Astrocyte (in vitro differentiated cells and primary cell): ENCODE measurements around the gene MAMLD1. TPM values are rescaled to one million over a fixed set of nuclear protein-coding genes. Genes with fewer than 3 reads are reported as not detected.

Source experiments
- DNase-seq: peaks from one replicate; pipeline ENCODE4 v3.0.0-alpha.2; 2010; ENCODE audit warnings: low read depth
- FAIRE-seq: peaks from 2 replicates; lab custom pipeline; 2011; peaks lifted over from hg19 to GRCh38; lab: Jason Lieb, UNC
- H2AFZ ChIP-seq: 2 replicates; pipeline ENCODE4 v1.6.0; 2012; ENCODE audit warnings: low read depth, low read length, inconsistent platforms
- H3K27ac ChIP-seq: 2 replicates; pipeline ENCODE4 v1.5.1; 2011; ENCODE audit warnings: low read depth, low read length, inconsistent platforms
- H3K27me3 ChIP-seq: 2 replicates; pipeline ENCODE4 v1.6.0; 2011; ENCODE audit warnings: low read length, inconsistent platforms; ENCODE audit not compliant: insufficient read depth
- H3K36me3 ChIP-seq: 2 replicates; pipeline ENCODE4 v1.5.1; 2011; ENCODE audit warnings: low read length, inconsistent platforms; ENCODE audit not compliant: insufficient read depth
- H3K4me1 ChIP-seq: 2 replicates; pipeline ENCODE4 v1.5.1; 2011; ENCODE audit warnings: low read length, inconsistent platforms; ENCODE audit not compliant: insufficient read depth
- H3K4me2 ChIP-seq: 2 replicates; pipeline ENCODE4 v1.6.0; 2012; ENCODE audit warnings: low read length, inconsistent platforms
- H3K4me3 ChIP-seq: 2 replicates; pipeline ENCODE4 v1.5.1; 2011; ENCODE audit warnings: low read depth, mild to moderate bottlenecking, low read length, inconsistent platforms; ENCODE audit not compliant: insufficient read depth
- H3K79me2 ChIP-seq: 2 replicates; pipeline ENCODE4 v1.6.0; 2012; ENCODE audit warnings: mild to moderate bottlenecking, low read length, inconsistent platforms; ENCODE audit not compliant: insufficient read depth
- H3K9ac ChIP-seq: 2 replicates; pipeline ENCODE4 v1.6.0; 2012; ENCODE audit warnings: mild to moderate bottlenecking, low read length, inconsistent platforms
- H3K9me3 ChIP-seq: 2 replicates; pipeline ENCODE4 v1.5.1; 2012; ENCODE audit warnings: low read depth, mild to moderate bottlenecking, low read length, inconsistent platforms; ENCODE audit not compliant: insufficient read depth
- H4K20me1 ChIP-seq: 2 replicates; pipeline ENCODE4 v1.6.0; 2012; ENCODE audit warnings: low read length, inconsistent platforms; ENCODE audit not compliant: insufficient read depth
- H3K27ac Mint-ChIP-seq: one replicate; pipeline ENCODE4 v1.8.0; 2021; ENCODE audit warnings: mild to moderate bottlenecking, mixed read lengths; ENCODE audit not compliant: unreplicated experiment
- H3K27me3 Mint-ChIP-seq: one replicate; pipeline ENCODE4 v1.8.0; 2021; ENCODE audit warnings: low read depth, mixed read lengths; ENCODE audit not compliant: unreplicated experiment
- H3K36me3 Mint-ChIP-seq: one replicate; pipeline ENCODE4 v1.8.0; 2021; ENCODE audit warnings: low read depth, mixed read lengths; ENCODE audit not compliant: unreplicated experiment
- H3K4me1 Mint-ChIP-seq: one replicate; pipeline ENCODE4 v1.8.0; 2021; ENCODE audit warnings: low read depth, mixed read lengths; ENCODE audit not compliant: unreplicated experiment
- H3K4me3 Mint-ChIP-seq: one replicate; pipeline ENCODE4 v1.8.0; 2021; ENCODE audit warnings: mild to moderate bottlenecking, moderate library complexity, mixed read lengths; ENCODE audit not compliant: unreplicated experiment
- H3K9me3 Mint-ChIP-seq: one replicate; pipeline ENCODE4 v1.8.0; 2021; ENCODE audit warnings: mild to moderate bottlenecking, mixed read lengths; ENCODE audit not compliant: unreplicated experiment
- CTCF ChIP-seq: IDR thresholded peaks from 2 replicates; pipeline ENCODE4 v1.5.1; 2011; ENCODE audit warnings: low read depth, mild to moderate bottlenecking, inconsistent platforms, low read length, moderate library complexity; ENCODE audit not compliant: insufficient read depth
- EZH2 ChIP-seq: IDR thresholded peaks from 2 replicates; pipeline ENCODE4 v1.6.1; 2012; ENCODE audit warnings: mild to moderate bottlenecking, low read length, inconsistent platforms; ENCODE audit not compliant: insufficient read depth
- total RNA-seq: library from RNA; stranded (reverse); gene quantifications from 2 replicates; pipeline ENCODE4 v1.2.1, GENCODE V29; 2021

MAMLD1 gene
- total RNA-seq, 1 donor from 2014 or later, result 6.6 TPM

DNA sequence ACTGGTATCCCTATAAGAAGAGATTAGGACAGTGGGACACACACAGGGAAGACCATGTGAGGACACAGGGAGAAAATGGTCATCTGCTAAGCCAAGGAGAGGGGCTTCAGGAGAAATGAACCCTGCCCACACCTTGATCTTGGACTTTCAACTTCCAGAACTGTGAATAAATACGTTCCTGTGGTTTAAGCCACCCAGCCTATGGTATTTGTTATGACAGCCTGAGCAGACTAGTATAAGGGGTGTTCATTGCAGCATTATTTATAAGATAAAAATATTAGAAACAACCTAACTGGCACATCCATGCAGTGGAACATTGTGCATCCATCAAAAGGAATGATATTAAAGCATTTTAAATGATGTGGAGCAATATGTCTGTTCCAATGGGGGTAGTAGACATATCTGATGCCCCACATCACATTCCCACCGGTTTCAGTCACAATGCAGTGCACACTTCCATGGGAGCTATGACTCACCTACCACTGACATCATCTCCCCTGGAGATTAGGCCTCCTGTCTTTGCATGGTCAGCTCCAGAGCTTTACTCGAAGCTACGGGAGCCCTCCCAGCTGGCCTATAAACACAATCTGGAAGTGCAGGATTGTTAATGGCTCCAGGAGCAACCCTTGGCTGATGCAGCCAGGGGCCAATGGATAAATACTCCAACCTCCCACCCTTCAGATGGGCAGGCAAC lies 38.9 kb upstream of the MAMLD1 start:
- no peak for TF ChIP-seq EZH2
- TF ChIP-seq CTCF, result no peak
- Histone ChIP-seq H3K27me3 (no peaks in the 10 kb centered on the region), H3K27ac (peak overlapping the region; percentile 87), H3K4me2 (peak overlapping the region; percentile 49), H4K20me1 (no peaks in the 10 kb centered on the region), H2AFZ (peak overlapping the region; percentile 13), H3K4me1 (peaks cover 31% of the 10 kb centered on the region), H3K9me3 (no peaks in the 10 kb centered on the region), H3K79me2 (no peaks in the 10 kb centered on the region), H3K9ac (peak overlapping the region; percentile 65), H3K36me3 (no peaks in the 10 kb centered on the region), H3K4me3 (no peak overlapping the region)
- Mint-ChIP-seq H3K27ac (peak overlapping the region; percentile 80), H3K36me3 (no peaks in the 10 kb centered on the region), H3K27me3 (peaks cover 2% of the 10 kb centered on the region), H3K9me3 (peaks cover 9% of the 10 kb centered on the region), H3K4me3 (peak overlapping the region; percentile 69), H3K4me1 (peaks cover 17% of the 10 kb centered on the region)
- FAIRE-seq (peak; percentile 99), DNase-seq (peak; percentile 93)

DNA sequence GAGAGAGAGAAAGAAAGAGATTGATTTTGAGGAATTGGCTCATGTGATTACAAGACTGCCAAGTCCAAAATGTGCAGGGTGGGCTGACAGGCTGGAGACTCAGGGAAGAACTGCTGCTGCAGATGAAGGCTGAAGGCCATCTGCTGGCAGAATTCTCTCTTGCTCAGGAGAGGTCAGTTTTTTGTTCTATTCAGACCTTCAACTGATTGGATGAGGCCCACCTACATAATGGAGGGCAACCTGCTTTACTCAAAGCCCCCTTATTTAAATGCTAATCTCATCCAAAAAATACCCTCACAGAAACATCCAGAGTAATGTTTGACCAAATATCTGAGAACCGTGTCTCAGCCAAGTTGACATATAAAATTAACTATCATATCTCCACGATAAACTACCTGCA lies 38.2 kb upstream of the MAMLD1 start:
- H3K27ac Mint-ChIP-seq, result peak overlapping the region; percentile 91
- Histone ChIP-seq H3K79me2 (no peaks in the 10 kb centered on the region), H3K4me3 (no peak overlapping the region), H3K4me1 (peaks cover 31% of the 10 kb centered on the region), H2AFZ (peak overlapping the region; percentile 13), H4K20me1 (no peaks in the 10 kb centered on the region), H3K9ac (peak overlapping the region; percentile 65), H3K36me3 (no peaks in the 10 kb centered on the region), H3K4me2 (peak overlapping the region; percentile 49), H3K27ac (peak overlapping the region; percentile 87), H3K9me3 (no peaks in the 10 kb centered on the region), H3K27me3 (no peaks in the 10 kb centered on the region)
- peak overlapping the region; percentile 69 for H3K4me3 Mint-ChIP-seq
- TF ChIP-seq EZH2 (no peak), CTCF (no peak)
- H3K9me3 Mint-ChIP-seq, result peaks cover 9% of the 10 kb centered on the region
- peaks cover 2% of the 10 kb centered on the region for H3K27me3 Mint-ChIP-seq
- H3K4me1 Mint-ChIP-seq, result peaks cover 17% of the 10 kb centered on the region
- FAIRE-seq, result peak; percentile 87
- DNase-seq, result no peak
- no peaks in the 10 kb centered on the region for H3K36me3 Mint-ChIP-seq
